H1 (cell line): Measurements from ENCODE around the gene MTX1. TPM values are rescaled to one million over a fixed set of nuclear protein-coding genes. Genes with fewer than 3 reads are reported as not detected.

Experiments used
- CTCF ChIA-PET: fragments of 300-600 bp; sonication (Branson Sonifier 250); formaldehyde crosslinking; loops from one replicate; lab custom pipeline; 2021; ENCODE audit not compliant: partially characterized antibody; lab: Charles Lee
- POLR2A ChIA-PET: fragments of 300-600 bp; sonication (Branson Sonifier 250); formaldehyde crosslinking; loops from one replicate; lab custom pipeline; 2021; ENCODE audit warnings: inconsistent platforms; ENCODE audit not compliant: partially characterized antibody; lab: Charles Lee
- DNase-seq, 2 experiments: peaks; one replicate each; pipeline versions ENCODE4 v3.0.0 to v3.0.0-alpha.2; 2010 to 2022; ENCODE audit warnings: low spot score in 2 of 2, low read depth in 1 of 2, mixed read lengths in 1 of 2
- FAIRE-seq: peaks from 2 replicates; lab custom pipeline; 2011; peaks lifted over from hg19 to GRCh38; lab: Jason Lieb, UNC
- H2AFZ ChIP-seq: 2 replicates; pipeline ENCODE4 v1.8.1; 2012; ENCODE audit warnings: low read length, inconsistent platforms
- H2AK5ac ChIP-seq: 2 replicates; pipeline ENCODE4 v1.6.1; 2013; ENCODE audit warnings: low read depth, low read length
- H2BK120ac ChIP-seq: replicated peaks from 2 replicates; pipeline ENCODE3; 2013; ENCODE audit warnings: low read depth, low read length, inconsistent platforms
- H2BK12ac ChIP-seq: 2 replicates; pipeline ENCODE4 v1.6.1; 2013; ENCODE audit warnings: low read depth, low read length
- H2BK15ac ChIP-seq: 2 replicates; pipeline ENCODE4 v1.6.1; 2013; ENCODE audit warnings: low read length
- H2BK20ac ChIP-seq: 2 replicates; pipeline ENCODE4 v1.6.1; 2013; ENCODE audit warnings: low read length
- H2BK5ac ChIP-seq: 2 replicates; pipeline ENCODE4 v1.6.1; 2013; ENCODE audit warnings: low read depth, low read length
- H3K14ac ChIP-seq: 2 replicates; pipeline ENCODE4 v1.6.1; 2013; ENCODE audit warnings: inconsistent platforms; ENCODE audit not compliant: insufficient read length
- H3K18ac ChIP-seq: 2 replicates; pipeline ENCODE4 v1.6.1; 2013; ENCODE audit warnings: low read length; ENCODE audit errors: extremely low read depth
- H3K23ac ChIP-seq: 2 replicates; pipeline ENCODE4 v1.6.1; 2013; ENCODE audit warnings: inconsistent platforms; ENCODE audit not compliant: insufficient read length
- H3K23me2 ChIP-seq: 2 replicates; pipeline ENCODE4 v1.6.1; 2013; ENCODE audit warnings: low read depth, low read length
- H3K27ac ChIP-seq: 2 replicates; pipeline ENCODE4 v1.6.1; 2011; ENCODE audit warnings: low read depth, low read length, inconsistent platforms
- H3K27me3 ChIP-seq, 4 experiments: replicated peaks in 1 of 4; 1 replicate in 1 of 4; 2 replicates in 3 of 4; pipeline versions ENCODE4 v1.6.1 to v1.8.1; 2011 to 2013; ENCODE audit warnings: low read length in 3 of 4, mild to moderate bottlenecking in 3 of 4, inconsistent platforms in 2 of 4, mixed read lengths in 2 of 4, moderate library complexity in 1 of 4; ENCODE audit not compliant: control insufficient read depth in 3 of 4, insufficient read depth in 3 of 4; ENCODE audit errors: extremely low read depth in 1 of 4
- H3K36me3 ChIP-seq, 4 experiments: 2 replicates each; pipeline versions ENCODE4 v1.6.1 to v1.8.1; 2011 to 2013; ENCODE audit warnings: mild to moderate bottlenecking in 4 of 4, low read length in 3 of 4, moderate library complexity in 2 of 4, control low read depth in 1 of 4, inconsistent platforms in 1 of 4; ENCODE audit not compliant: insufficient read depth in 4 of 4, control insufficient read depth in 2 of 4
- H3K4ac ChIP-seq: replicated peaks from 2 replicates; pipeline ENCODE3; 2013; ENCODE audit warnings: low read length, low read depth, mixed read lengths, inconsistent platforms; ENCODE audit not compliant: insufficient read length
- H3K4me1 ChIP-seq, 4 experiments: replicated peaks in 1 of 4; 1 replicate in 1 of 4; 2 replicates in 3 of 4; pipeline versions ENCODE4 v1.6.1 to v1.8.1; 2011 to 2013; ENCODE audit warnings: low read length in 3 of 4, inconsistent platforms in 2 of 4, mixed read lengths in 1 of 4; ENCODE audit not compliant: insufficient read depth in 4 of 4, control insufficient read depth in 3 of 4
- H3K4me2 ChIP-seq, 2 experiments: 2 replicates each; pipeline versions ENCODE4 v1.6.1 to v1.8.1; 2011 to 2013; ENCODE audit warnings: low read depth in 2 of 2, low read length in 2 of 2, control low read depth in 1 of 2, inconsistent platforms in 1 of 2, mild to moderate bottlenecking in 1 of 2; ENCODE audit not compliant: insufficient read depth in 1 of 2
- H3K4me3 ChIP-seq, 4 experiments: fragments of 200-600, 300-600 bp in 1 of 4; sonication (generic), shearing (Covaris generic), sonication (Bioruptor Twin) in 1 of 4; 2 replicates each; pipeline versions ENCODE4 v1.5.1 to v1.8.1; 2011 to 2016; ENCODE audit warnings: low read length in 4 of 4, low read depth in 3 of 4, control low read depth in 2 of 4, inconsistent platforms in 2 of 4, mild to moderate bottlenecking in 2 of 4, mixed read lengths in 1 of 4, moderate library complexity in 1 of 4; ENCODE audit not compliant: insufficient read depth in 2 of 4; ENCODE audit errors: extremely low read depth in 1 of 4
- H3K56ac ChIP-seq: replicated peaks from 2 replicates; pipeline ENCODE3; 2013; ENCODE audit warnings: low read depth, mild to moderate bottlenecking, mixed read lengths, low read length, inconsistent platforms; ENCODE audit not compliant: insufficient read length
- H3K79me1 ChIP-seq: 2 replicates; pipeline ENCODE4 v1.6.1; 2013; ENCODE audit warnings: low read depth, low read length, control low read depth
- H3K79me2 ChIP-seq, 2 experiments: 2 replicates each; pipeline versions ENCODE4 v1.6.1 to v1.8.1; 2012 to 2013; ENCODE audit warnings: low read length in 2 of 2, mild to moderate bottlenecking in 2 of 2, inconsistent platforms in 1 of 2; ENCODE audit not compliant: insufficient read depth in 2 of 2, control insufficient read depth in 1 of 2
- H3K9ac ChIP-seq, 4 experiments: replicated peaks in 1 of 4; 1 replicate in 1 of 4; 2 replicates in 3 of 4; pipeline versions ENCODE4 v1.6.1 to v1.8.1; 2011 to 2013; ENCODE audit warnings: low read depth in 3 of 4, low read length in 3 of 4, control low read depth in 2 of 4, mild to moderate bottlenecking in 2 of 4, moderate library complexity in 2 of 4, inconsistent platforms in 1 of 4; ENCODE audit errors: extremely low read depth in 1 of 4
- H3K9me3 ChIP-seq, 2 experiments: 2 replicates each; pipeline versions ENCODE4 v1.6.1 to v1.8.1; 2012 to 2013; ENCODE audit warnings: mild to moderate bottlenecking in 2 of 2, moderate library complexity in 2 of 2, control low read depth in 1 of 2, inconsistent platforms in 1 of 2, low read depth in 1 of 2, low read length in 1 of 2, mixed read lengths in 1 of 2; ENCODE audit not compliant: insufficient read depth in 2 of 2
- H4K20me1 ChIP-seq, 2 experiments: replicated peaks in 1 of 2; 2 replicates each; pipeline versions ENCODE3 to v1.8.1; 2011 to 2013; ENCODE audit warnings: inconsistent platforms in 2 of 2, low read length in 2 of 2, mild to moderate bottlenecking in 1 of 2; ENCODE audit not compliant: insufficient read depth in 2 of 2, control insufficient read depth in 1 of 2
- H4K5ac ChIP-seq: 2 replicates; pipeline ENCODE4 v1.6.1; 2013; ENCODE audit warnings: low read length, low read depth, mixed read lengths, inconsistent platforms; ENCODE audit not compliant: insufficient read length
- H4K8ac ChIP-seq: 2 replicates; pipeline ENCODE4 v1.8.0; 2013; ENCODE audit warnings: mild to moderate bottlenecking, moderate library complexity, low read length, inconsistent platforms; ENCODE audit not compliant: insufficient read depth; ENCODE audit errors: extremely low read depth
- H4K91ac ChIP-seq: replicated peaks from 2 replicates; pipeline ENCODE3; 2013; ENCODE audit warnings: low read length, mixed read lengths, inconsistent platforms; ENCODE audit not compliant: insufficient read length
- POLR2A ChIP-seq, 2 experiments: IDR thresholded peaks; 1 replicate in 1 of 2; 2 replicates in 1 of 2; pipeline ENCODE4 v1.6.1; 2011; ENCODE audit warnings: low read depth in 2 of 2, low read length in 2 of 2, mild to moderate bottlenecking in 2 of 2; ENCODE audit errors: control extremely low read depth in 1 of 2
- POLR2AphosphoS5 ChIP-seq: IDR thresholded peaks from 2 replicates; pipeline ENCODE4 v1.6.1; 2011; ENCODE audit warnings: low read depth, low read length
- SP1 ChIP-seq: IDR thresholded peaks from 2 replicates; pipeline ENCODE4 v1.6.1; 2011; ENCODE audit warnings: low read depth, low read length
- WGBS, 2 experiments: shearing (Covaris generic) in 1 of 2; methylation state at CpG; one replicate each; pipeline versions ENCODE4 v1.1.6 to v1.1.7; 2013 to 2015; ENCODE audit warnings: low lambda C conversion rate in 2 of 2, mixed read lengths in 2 of 2, inconsistent platforms in 1 of 2, low coverage in 1 of 2, missing lambda C conversion rate in 1 of 2; ENCODE audit not compliant: insufficient replicate concordance in 2 of 2, insufficient coverage in 1 of 2, insufficient read length in 1 of 2; ENCODE audit errors: extremely low coverage in 1 of 2, missing lambda C conversion rate in 1 of 2; 5-methylcytosine and 5-hydroxymethylcytosine counted together
- polyA plus RNA-seq, 7 experiments: library from polyadenylated mRNA; depleted of rRNA in 3 of 7; stranded (reverse) in 5 of 7; unstranded in 2 of 7; fragments of >200 nt in 5 of 7; fragments of 200-250 nt in 2 of 7; gene quantifications; 1 replicate in 5 of 7; 2 replicates in 1 of 7; 4 replicates in 1 of 7; pipeline versions ENCODE4 v1.2.1 to v1.2.3, GENCODE V29; 2011 to 2013; ENCODE audit warnings: missing spikeins in 2 of 7, mixed read lengths in 2 of 7
- total RNA-seq: library from RNA; stranded (reverse); fragmentation: NEBNext Ultra II Directional; extraction: Animal tissue kit (Norgen Biotek cat#: 25700); gene quantifications from 2 replicates; pipeline ENCODE4 v1.2.1, GENCODE V29; 2021

MTX1 gene
- total and polyA plus RNA-seq, 2 of the 8 experiments (the other 6 are each of a cell fraction or from before 2014, with no cell fraction given), result 47.9 to 131 TPM

DNA sequence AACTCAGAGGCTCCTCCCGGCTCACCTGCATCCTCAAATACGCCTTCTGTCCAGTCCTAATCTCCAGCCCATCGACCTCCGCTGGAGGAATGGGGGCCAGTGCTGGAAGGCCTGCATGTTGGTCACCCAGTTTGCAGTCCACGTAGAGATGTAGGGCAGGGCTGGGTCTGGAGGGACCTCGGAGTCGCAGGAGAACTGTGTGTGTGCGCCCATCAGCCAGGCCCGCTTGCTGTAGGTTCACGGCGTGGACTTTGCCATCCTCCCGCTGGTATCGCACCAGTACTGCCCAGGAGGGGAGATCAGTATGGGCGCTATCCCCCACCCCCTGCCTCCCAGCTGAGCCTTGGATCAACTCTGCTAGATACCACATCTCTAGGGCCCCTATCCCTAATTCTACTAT lies 3.5 kb upstream of the MTX1 start:
- POLR2A ChIA-PET, result interaction anchor here (0.9 to 19.4 kb wide), 7 partner anchors 9 to 120 kb away, joined by 3 to 512 read pairs (median 7); partner anchors contain the start of genes KRTCAP2, SCAMP3 and TRIM46

More for the DNA sequence above, 3.5 kb upstream of the MTX1 start:
- H2AK5ac ChIP-seq, result no peak overlapping the region
- H3K4me1 ChIP-seq, result peaks cover 3 to 19% (median 12%) of the 10 kb centered on the region in 4 experiments
- FAIRE-seq (no peak), DNase-seq (no peak)
- H3K36me3 ChIP-seq, result peaks cover 20 to 45% (median 34%) of the 10 kb centered on the region in 4 experiments
- no peak overlapping the region for H3K4ac ChIP-seq
- H2BK15ac ChIP-seq, result no peak overlapping the region
- no peak overlapping the region for H2BK120ac ChIP-seq
- H3K4me2 ChIP-seq, result no peak overlapping the region
- TF ChIP-seq POLR2AphosphoS5, result peak; percentile 61
- no peak for TF ChIP-seq SP1
- peak in 1 of 2 experiments; percentile 66; a peak in 1 of 3 replicates for TF ChIP-seq POLR2A (IDR thresholded peaks at IDR 0.05; ENCODE audit: control extremely low read depth in 1 of 2, low read depth in 2 of 2, low read length in 2 of 2)
- peaks cover 17% of the 10 kb centered on the region for H3K23me2 ChIP-seq
- H4K91ac ChIP-seq, result no peak overlapping the region
- 91% methylated on average over 14 of the region's 14 CpGs; no CpG with 5 or more reads in 1 of the 2 experiments for WGBS, 2 experiments
- no peak overlapping the region for H3K23ac ChIP-seq
- H4K5ac ChIP-seq, result no peak overlapping the region
- H3K4me3 ChIP-seq, result no peak overlapping the region
- H3K9me3 ChIP-seq, result no peaks in the 10 kb centered on the region
- no peak overlapping the region for H2AFZ ChIP-seq
- no peak overlapping the region for H3K14ac ChIP-seq
- H3K18ac ChIP-seq, result no peak overlapping the region
- no peaks in the 10 kb centered on the region for H3K79me2 ChIP-seq
- CTCF ChIA-PET, result interaction anchor here (0.9 to 5.7 kb wide), 4 partner anchors 9 to 46 kb away, joined by 3 to 62 read pairs (median 20); no protein-coding TSS in a partner anchor
- peaks cover 4% of the 10 kb centered on the region; the same call in 1 of the 2 replicates for H3K79me1 ChIP-seq
- H3K56ac ChIP-seq, result no peak overlapping the region
- H4K8ac ChIP-seq, result no peak overlapping the region; the same call in 1 of the 2 replicates
- peaks cover 0 to 3% (median 0%) of the 10 kb centered on the region in 4 experiments; a peak in 2 of 7 replicates for H3K27me3 ChIP-seq
- H4K20me1 ChIP-seq, result peaks cover 12 to 26% of the 10 kb centered on the region in 2 experiments
- H3K27ac ChIP-seq, result no peak overlapping the region
- H2BK5ac ChIP-seq, result no peak overlapping the region
- H2BK12ac ChIP-seq, result no peak overlapping the region; the same call in 1 of the 2 replicates
- no peak overlapping the region for H3K9ac ChIP-seq
- no peak overlapping the region for H2BK20ac ChIP-seq
